Omental fat pad (tissue), 4 donors: ENCODE measurements around the gene TMEM30A. TPM values are rescaled to one million over a fixed set of nuclear protein-coding genes. Genes with fewer than 3 reads are reported as not detected.

Experiments
- ATAC-seq: fragments of 150-250 bp; one replicate; pipeline ENCODE4 v1.9.1; 2016; ENCODE audit warnings: mild to moderate bottlenecking, moderate library complexity; ENCODE audit not compliant: low FRiP score
- DNase-seq: peaks from one replicate; pipeline ENCODE4 v3.0.0-alpha.2; 2019; ENCODE audit warnings: low spot score
- CTCF ChIP-seq, 3 donors: fragments of 450-650 bp; IDR thresholded peaks; one replicate each; pipeline ENCODE4 v1.5.1; 2016 to 2017; ENCODE audit warnings: antibody characterized with exemption in 3 of 3, mild to moderate bottlenecking in 3 of 3, moderate library complexity in 2 of 3
- total RNA-seq, 4 donors: library from RNA; depleted of rRNA; stranded (reverse); fragments of >200 nt; gene quantifications; one replicate each; pipeline ENCODE4 v1.1.0, GENCODE V29; 2016

TMEM30A gene
- total RNA-seq, 4 donors from 2014 or later, result 45.2 to 84.3 (median 58.4) TPM

- no peak for TF ChIP-seq CTCF (IDR thresholded peaks at IDR 0.05)
- ATAC-seq (no peak), DNase-seq (no peak)
These were observed 4.3 kb downstream of the TMEM30A start for GRCh38 chr6:75280131-75280855.

GRCh38 chr6:75279418-75279817, 5.2 kb downstream of the TMEM30A start:
- no peak for TF ChIP-seq CTCF (IDR thresholded peaks at IDR 0.05)
- no peak for DNase-seq
- no peak for ATAC-seq

- DNase-seq (no peak), ATAC-seq (peak; percentile 15)
- no peak for TF ChIP-seq CTCF (IDR thresholded peaks at IDR 0.05)
These were observed 6.0 kb downstream of the TMEM30A start for GRCh38 chr6:75278474-75279077.

GRCh38 chr6:75275067-75275466, 9.5 kb downstream of the TMEM30A start:
- DNase-seq (no peak), ATAC-seq (peak; percentile 61)
- no peak for TF ChIP-seq CTCF (IDR thresholded peaks at IDR 0.05)

- DNase-seq (no peak), ATAC-seq (no peak)
- TF ChIP-seq CTCF (IDR thresholded peaks at IDR 0.05), result no peak
These were observed 11.6 kb downstream of the TMEM30A start for GRCh38 chr6:75273009-75273408.

GRCh38 chr6:75272145-75272840, 12.3 kb downstream of the TMEM30A start:
- no peak for TF ChIP-seq CTCF (IDR thresholded peaks at IDR 0.05)
- DNase-seq (no peak), ATAC-seq (no peak)
